ENCODE data around the gene PPHLN1.

DNA sequence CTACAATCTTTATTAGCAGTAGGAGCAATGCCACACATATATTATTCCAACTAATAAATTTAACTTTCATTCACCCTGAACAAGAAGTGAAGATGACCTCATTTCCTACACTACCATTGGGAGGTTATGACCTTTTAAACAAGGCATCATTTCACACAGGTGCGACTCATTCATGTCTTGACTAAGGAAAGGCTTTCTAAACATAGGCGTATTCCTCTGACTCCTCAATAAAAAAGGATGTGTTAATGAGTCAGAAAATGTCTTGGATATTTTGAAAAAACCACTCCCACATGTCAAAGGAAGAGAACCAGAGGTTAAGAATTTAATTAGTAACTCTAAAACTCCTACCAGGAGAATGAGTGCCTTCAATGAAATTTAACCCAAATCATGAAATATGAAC lies 148.4 kb downstream of the PPHLN1 start:
- no peak for TF ChIP-seq POLR2A (IDR thresholded peaks at IDR 0.05; ENCODE audit: control extremely low read depth in 1 of 2, low read depth in 2 of 2, low read length in 2 of 2)
- TF ChIP-seq POLR2AphosphoS5 (IDR thresholded peaks at IDR 0.05; ENCODE audit: low read depth, low read length) = no peak
- no peak for TF ChIP-seq GABPA (IDR thresholded peaks at IDR 0.05; ENCODE audit: borderline replicate concordance, insufficient read depth, low read length)
- no peak for TF ChIP-seq RAD21 (IDR thresholded peaks at IDR 0.05 in 1 of 2, conservative IDR thresholded peaks at IDR 0.05 in 1 of 2; ENCODE audit: low read depth in 2 of 2, low read length in 2 of 2)
- no peak for TF ChIP-seq CEBPB (IDR thresholded peaks at IDR 0.05; ENCODE audit: low read depth, low read length)

All from H1 (cell line).